HEK293 (cell line): ENCODE results near the gene NIPSNAP3A.

Experiments
- CTCF ChIA-PET: fragments of 350-600 bp; formaldehyde crosslinking; extraction: SDS; loops from one replicate; lab custom pipeline; 2021; ENCODE audit warnings: antibody characterized with exemption; lab: Yijun Ruan, JAX
- POLR2A ChIA-PET: fragments of 300-600 bp; formaldehyde crosslinking; extraction: SDS; loops from one replicate; lab custom pipeline; 2020; ENCODE audit warnings: antibody characterized with exemption, inconsistent platforms; lab: Yijun Ruan, JAX
- H3K27ac ChIP-seq: fragments of 200-500 bp; sonication (Bioruptor generic); 2 replicates; pipeline ENCODE4 v1.5.1; 2014; ENCODE audit warnings: low read depth, low read length, control low read depth, inconsistent platforms; ENCODE audit errors: extremely low read depth
- H3K36me3 ChIP-seq, 2 experiments: fragments of 200-500 bp in 1 of 2; sonication (Bioruptor generic) in 1 of 2; 1 replicate in 1 of 2; 2 replicates in 1 of 2; pipeline ENCODE4 v1.5.1; 2014 to 2017; ENCODE audit warnings: inconsistent platforms in 2 of 2, low read length in 2 of 2; ENCODE audit not compliant: control insufficient read depth in 2 of 2, insufficient read depth in 1 of 2
- H3K4me1 ChIP-seq: fragments of 200-500 bp; sonication (Bioruptor generic); 2 replicates; pipeline ENCODE4 v1.5.1; 2014; ENCODE audit warnings: mild to moderate bottlenecking, low read length, inconsistent platforms; ENCODE audit not compliant: control insufficient read depth, insufficient read depth
- H3K4me3 ChIP-seq: 2 replicates; pipeline ENCODE4 v1.5.1; 2011; ENCODE audit warnings: low read depth, mild to moderate bottlenecking, control low read depth, low read length, moderate library complexity
- H3K9me3 ChIP-seq: fragments of 200-500 bp; sonication (Bioruptor generic); 2 replicates; pipeline ENCODE4 v1.5.1; 2014; ENCODE audit warnings: low read depth, low read length, inconsistent platforms; ENCODE audit not compliant: control insufficient read depth, insufficient read depth
- HOXC10 ChIP-seq: sonication (generic); formaldehyde crosslinking; IDR thresholded peaks from 2 replicates; pipeline ENCODE4 v1.8.1; 2023; ENCODE audit warnings: mild to moderate bottlenecking, missing genetic modification reagents
- KLF7 ChIP-seq: fragments of 450-650 bp; formaldehyde crosslinking; IDR thresholded peaks from 2 replicates; pipeline ENCODE4 v1.5.1; 2016; ENCODE audit warnings: missing biosample characterization, missing genetic modification characterization, borderline replicate concordance
- ZNF112 ChIP-seq: fragments of 450-650 bp; formaldehyde crosslinking; IDR thresholded peaks from 2 replicates; pipeline ENCODE4 v1.5.0; 2017; ENCODE audit warnings: missing biosample characterization, missing genetic modification characterization
- ZNF114 ChIP-seq: fragments of 450-650 bp; formaldehyde crosslinking; IDR thresholded peaks from 2 replicates; pipeline ENCODE4 v1.5.0; 2017; ENCODE audit warnings: missing biosample characterization, missing genetic modification characterization
- ZNF266 ChIP-seq: fragments of 450-650 bp; formaldehyde crosslinking; IDR thresholded peaks from 2 replicates; pipeline ENCODE4 v1.5.1; 2016; ENCODE audit warnings: missing biosample characterization, missing genetic modification characterization, low read depth
- ZNF311 ChIP-seq: fragments of 450-650 bp; formaldehyde crosslinking; IDR thresholded peaks from 2 replicates; pipeline ENCODE4 v1.5.1; 2017; ENCODE audit warnings: missing biosample characterization, missing genetic modification characterization, borderline replicate concordance
- ZNF473 ChIP-seq: fragments of 450-650 bp; formaldehyde crosslinking; IDR thresholded peaks from 2 replicates; pipeline ENCODE4 v1.5.1; 2017; ENCODE audit warnings: missing biosample characterization, missing genetic modification characterization
- ZNF518A ChIP-seq: fragments of 450-650 bp; formaldehyde crosslinking; conservative IDR thresholded peaks from 2 replicates; pipeline ENCODE4 v1.5.1; 2016; ENCODE audit warnings: low read depth, missing biosample characterization, missing genetic modification characterization
- ZNF549 ChIP-seq: fragments of 450-650 bp; IDR thresholded peaks from 2 replicates; pipeline ENCODE4 v1.5.1; 2018; ENCODE audit warnings: missing biosample characterization, missing genetic modification characterization, mild to moderate bottlenecking, inconsistent platforms, moderate library complexity
- ZNF658 ChIP-seq: fragments of 450-650 bp; formaldehyde crosslinking; IDR thresholded peaks from 2 replicates; pipeline ENCODE4; 2016; ENCODE audit warnings: missing biosample characterization, missing genetic modification characterization
- ZNF704 ChIP-seq: fragments of 450-650 bp; formaldehyde crosslinking; IDR thresholded peaks from 2 replicates; pipeline ENCODE4 v1.5.1; 2016; ENCODE audit warnings: missing biosample characterization, missing genetic modification characterization
- TF ChIP-seq, protein P1 (sequence below): sonication (generic); formaldehyde crosslinking; IDR thresholded peaks from 2 replicates; pipeline ENCODE4 v1.8.1; 2022; ENCODE audit warnings: mild to moderate bottlenecking, moderate library complexity, missing genetic modification reagents
- TF ChIP-seq, protein P2 (sequence below): fragments of 450-650 bp; formaldehyde crosslinking; IDR thresholded peaks from 2 replicates; pipeline ENCODE4 v1.5.1; 2016; ENCODE audit warnings: missing biosample characterization, missing genetic modification characterization

The NIPSNAP3A gene

DNA sequence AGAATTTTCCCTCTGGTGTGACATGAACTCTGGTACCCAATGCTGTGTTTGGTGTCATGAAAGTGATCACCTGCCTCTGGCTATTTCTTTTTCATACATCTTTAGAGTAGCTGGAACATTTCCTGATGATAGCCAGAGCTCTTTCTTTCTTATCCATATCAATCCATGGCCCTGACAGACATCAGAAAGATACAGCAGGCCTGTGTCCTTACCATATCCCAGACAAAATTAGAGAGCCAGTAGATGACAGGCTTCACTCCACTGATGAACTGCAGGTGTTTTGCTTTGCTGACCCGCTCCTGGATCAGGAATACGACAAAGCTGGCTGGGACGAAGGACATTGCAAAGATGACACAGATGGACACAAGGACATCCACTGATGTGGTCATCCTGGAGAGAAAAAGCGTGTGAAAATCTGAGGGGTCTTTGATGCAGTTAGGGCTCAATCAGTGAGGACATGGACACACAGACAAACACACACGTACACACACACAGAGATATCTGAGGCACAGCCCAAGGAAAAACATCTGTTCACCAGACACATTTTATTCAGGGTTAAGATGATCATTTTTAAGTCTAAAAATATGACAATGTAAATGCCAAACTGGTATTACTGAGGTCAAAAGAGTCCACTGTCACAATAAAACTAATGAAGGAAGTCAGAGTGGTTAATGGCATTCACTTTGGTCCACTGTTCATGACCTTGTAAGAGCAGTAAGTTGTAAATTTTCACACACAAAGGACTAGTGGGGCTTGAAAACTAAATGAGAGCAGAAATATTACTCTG lies 50.9 kb downstream of the NIPSNAP3A start:
- CTCF ChIA-PET: interaction anchor here (0.5 to 1.5 kb wide), 2 partner anchors 10 to 589 kb away, joined by 3 to 6 read pairs; no protein-coding TSS in a partner anchor
- peaks cover 0 to 4% of the 10 kb centered on the region in 2 experiments; a peak in 1 of 3 replicates for H3K36me3 ChIP-seq

More for the DNA sequence above, 50.9 kb downstream of the NIPSNAP3A start:
- TF ChIP-seq ZNF266 (tag by site-specific recombination) (no peak), ZNF473 (no peak), ZNF114 (tag by site-specific recombination) (no peak), ZNF658 (tag by site-specific recombination) (no peak), ZNF112 (no peak), KLF7 (tag by site-specific recombination) (no peak), ZNF704 (tag by site-specific recombination) (no peak), ZNF311 (tag by site-specific recombination) (no peak), HOXC10 (CRISPR knock-in tag) (no peak), ZNF518A (no peak), ZNF549 (no peak)
- TF ChIP-seq, protein P1, sequence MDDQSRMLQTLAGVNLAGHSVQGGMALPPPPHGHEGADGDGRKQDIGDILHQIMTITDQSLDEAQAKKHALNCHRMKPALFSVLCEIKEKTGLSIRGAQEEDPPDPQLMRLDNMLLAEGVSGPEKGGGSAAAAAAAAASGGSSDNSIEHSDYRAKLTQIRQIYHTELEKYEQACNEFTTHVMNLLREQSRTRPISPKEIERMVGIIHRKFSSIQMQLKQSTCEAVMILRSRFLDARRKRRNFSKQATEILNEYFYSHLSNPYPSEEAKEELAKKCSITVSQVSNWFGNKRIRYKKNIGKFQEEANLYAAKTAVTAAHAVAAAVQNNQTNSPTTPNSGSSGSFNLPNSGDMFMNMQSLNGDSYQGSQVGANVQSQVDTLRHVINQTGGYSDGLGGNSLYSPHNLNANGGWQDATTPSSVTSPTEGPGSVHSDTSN (CRISPR knock-in tag): no peak
- TF ChIP-seq, protein P2, sequence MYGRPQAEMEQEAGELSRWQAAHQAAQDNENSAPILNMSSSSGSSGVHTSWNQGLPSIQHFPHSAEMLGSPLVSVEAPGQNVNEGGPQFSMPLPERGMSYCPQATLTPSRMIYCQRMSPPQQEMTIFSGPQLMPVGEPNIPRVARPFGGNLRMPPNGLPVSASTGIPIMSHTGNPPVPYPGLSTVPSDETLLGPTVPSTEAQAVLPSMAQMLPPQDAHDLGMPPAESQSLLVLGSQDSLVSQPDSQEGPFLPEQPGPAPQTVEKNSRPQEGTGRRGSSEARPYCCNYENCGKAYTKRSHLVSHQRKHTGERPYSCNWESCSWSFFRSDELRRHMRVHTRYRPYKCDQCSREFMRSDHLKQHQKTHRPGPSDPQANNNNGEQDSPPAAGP (tag by site-specific recombination): no peak
- H3K4me3 ChIP-seq: no peak overlapping the region
- H3K4me1 ChIP-seq: peaks cover 10% of the 10 kb centered on the region; the same call in 1 of the 2 replicates
- no peaks in the 10 kb centered on the region for H3K9me3 ChIP-seq
- H3K27ac ChIP-seq: no peak overlapping the region
- POLR2A ChIA-PET: no interaction called here
